HG02943 (cell line): ENCODE data around the gene TFPI.
"Not testable (repeated sequence)": the region's sequence is repeated elsewhere in the genome, so short reads cannot be mapped to it uniquely, and the experiment has no call there.

Experiments
- ATAC-seq: cut with Tn5 transposase; IDR thresholded peaks from one replicate; pipeline ENCODE4 v1.9.1; 2021; ENCODE audit warnings: mild to moderate bottlenecking, low read depth, moderate library complexity; ENCODE audit not compliant: unreplicated experiment

TFPI gene

GRCh38 chr2:187529977-187530721 lies 24.1 kb downstream of the TFPI start:
- ATAC-seq = no peak

GRCh38 chr2:187529248-187529976 lies 24.8 kb downstream of the TFPI start:
- no peak for ATAC-seq

- no peak for ATAC-seq
Measured at GRCh38 chr2:187528042-187528441, 26.2 kb downstream of the TFPI start.

- no peak for ATAC-seq
Measured at GRCh38 chr2:187527262-187527661, 27.0 kb downstream of the TFPI start.

GRCh38 chr2:187526792-187527191 lies 27.4 kb downstream of the TFPI start:
- no peak for ATAC-seq

- no peak for ATAC-seq
Measured at GRCh38 chr2:187525163-187525900, 28.9 kb downstream of the TFPI start.

- no peak for ATAC-seq
Measured at GRCh38 chr2:187523325-187523724, 30.9 kb downstream of the TFPI start.

GRCh38 chr2:187520121-187520624 lies 34.1 kb downstream of the TFPI start:
- no peak for ATAC-seq

- no peak for ATAC-seq
Measured at GRCh38 chr2:187519419-187520120, 34.7 kb downstream of the TFPI start.

GRCh38 chr2:187517750-187518361 lies 36.4 kb downstream of the TFPI start:
- ATAC-seq = not testable (repeated sequence)

- not testable (repeated sequence) for ATAC-seq
Measured at GRCh38 chr2:187516630-187517510, 37.4 kb downstream of the TFPI start.

GRCh38 chr2:187514930-187515329 lies 39.3 kb downstream of the TFPI start:
- ATAC-seq = no peak

- ATAC-seq = not testable (repeated sequence)
Measured at GRCh38 chr2:187514235-187514829, 39.9 kb downstream of the TFPI start.

- not testable (repeated sequence) for ATAC-seq
Measured at GRCh38 chr2:187513460-187514234, 40.6 kb downstream of the TFPI start.

GRCh38 chr2:187511356-187512315 lies 42.6 kb downstream of the TFPI start:
- no peak for ATAC-seq

GRCh38 chr2:187510419-187511355 lies 43.5 kb downstream of the TFPI start:
- not testable (repeated sequence) for ATAC-seq
